A673 (cell line): ENCODE measurements around the gene PHLDB2. TPM values are rescaled to one million over a fixed set of nuclear protein-coding genes. Genes with fewer than 3 reads are reported as not detected.

ENCODE experiments used
- BruUV-seq: library from RNA; stranded (reverse); fragments of 400-500 nt; replicated peaks from 2 replicates; lab custom pipeline; 2021; lab: Mats Ljungman, UMichigan
- CTCF ChIA-PET: fragments of 300-600 bp; sonication (Branson Sonifier 250); formaldehyde crosslinking; loops from one replicate; lab custom pipeline; 2022; ENCODE audit warnings: antibody characterized with exemption; lab: Charles Lee
- POLR2A ChIA-PET: fragments of 300-600 bp; sonication (Branson Sonifier 250); formaldehyde crosslinking; loops from one replicate; lab custom pipeline; 2022; ENCODE audit warnings: antibody characterized with exemption; ENCODE audit not compliant: low non-redundant PET; lab: Charles Lee
- DNase-seq: peaks from one replicate; pipeline ENCODE4 v3.0.0-alpha.2; 2015; ENCODE audit warnings: low spot score
- H3K27ac ChIP-seq: fragments of 200-600 bp; sonication (generic); 2 replicates; pipeline ENCODE4 v1.5.1; 2016; ENCODE audit warnings: mixed run types, low read depth, mild to moderate bottlenecking, mixed read lengths, antibody characterized with exemption, low read length; ENCODE audit not compliant: poor library complexity, severe bottlenecking
- H3K27me3 ChIP-seq: fragments of 200-600 bp; sonication (generic); replicated peaks from 2 replicates; pipeline ENCODE4 v1.6.1; 2017; ENCODE audit warnings: mixed run types, low read depth, mild to moderate bottlenecking, mixed read lengths, antibody characterized with exemption, low read length; ENCODE audit not compliant: insufficient read depth, poor library complexity
- H3K36me3 ChIP-seq: fragments of 200-600 bp; sonication (generic); 2 replicates; pipeline ENCODE4 v1.6.1; 2016; ENCODE audit warnings: mixed run types, mild to moderate bottlenecking, mixed read lengths, antibody characterized with exemption, low read length; ENCODE audit not compliant: insufficient read depth, poor library complexity, severe bottlenecking
- H3K4me1 ChIP-seq: fragments of 200-600 bp; sonication (generic); 2 replicates; pipeline ENCODE4 v1.6.1; 2017; ENCODE audit warnings: mixed run types, mild to moderate bottlenecking, mixed read lengths, antibody characterized with exemption, low read length; ENCODE audit not compliant: insufficient read depth, poor library complexity, severe bottlenecking
- H3K4me3 ChIP-seq: fragments of 200-600 bp; sonication (generic); 2 replicates; pipeline ENCODE4 v1.5.1; 2016; ENCODE audit warnings: low read depth, mixed run types, mild to moderate bottlenecking, mixed read lengths, low read length; ENCODE audit not compliant: poor library complexity, severe bottlenecking
- H3K9me3 ChIP-seq: fragments of 200-600 bp; sonication (generic); 2 replicates; pipeline ENCODE4 v1.6.1; 2016; ENCODE audit warnings: mixed run types, low read depth, mild to moderate bottlenecking, mixed read lengths, antibody characterized with exemption, low read length; ENCODE audit not compliant: poor library complexity, severe bottlenecking
- CTCF ChIP-seq: fragments of 300-800, 200-600 bp; sonication (generic); conservative IDR thresholded peaks from 2 replicates; pipeline ENCODE4 v1.5.1; 2017; ENCODE audit warnings: low read depth, mild to moderate bottlenecking, antibody characterized with exemption, low read length, moderate library complexity, mixed read lengths
- EZH2 ChIP-seq: fragments of 200-600 bp; sonication (generic); IDR thresholded peaks from 2 replicates; pipeline ENCODE4 v1.6.1; 2017; ENCODE audit warnings: borderline replicate concordance, low read depth, mild to moderate bottlenecking, mixed read lengths, antibody characterized with exemption, low read length; ENCODE audit not compliant: poor library complexity, severe bottlenecking
- intact Hi-C: fragments of 100-400 bp; cut with micrococcal nuclease; formaldehyde crosslinking; loops from one replicate; pipeline ENCODE4 v1.10.0; 2022; ENCODE audit not compliant: unreplicated experiment
- total RNA-seq: library from RNA; stranded (reverse); gene quantifications from 2 replicates; pipeline ENCODE4 v1.2.3, GENCODE V29; 2021

PHLDB2 gene
- total RNA-seq, 1 experiment from 2014 or later: 13.1 TPM

- Histone ChIP-seq H3K27ac (no peak overlapping the region), H3K36me3 (no peaks in the 10 kb centered on the region), H3K4me1 (peaks cover 21% of the 10 kb centered on the region), H3K27me3 (no peaks in the 10 kb centered on the region), H3K9me3 (no peaks in the 10 kb centered on the region), H3K4me3 (no peak overlapping the region)
- no TSS peak for BruUV-seq
- intact Hi-C loops: no loop called here
- no peak for DNase-seq
- ChIA-PET POLR2A (no interaction called here), CTCF (interaction anchor here (0.8 kb wide), 1 partner anchor 13 kb away, joined by 3 read pairs; no protein-coding TSS in a partner anchor)
- TF ChIP-seq CTCF (no peak), EZH2 (no peak)
Measured at GRCh38 chr3:111846717-111847116, 12.3 kb upstream of the PHLDB2 start.

GRCh38 chr3:111848283-111848682, 10.8 kb upstream of the PHLDB2 start:
- ChIA-PET CTCF (no interaction called here), POLR2A (no interaction called here)
- Histone ChIP-seq H3K4me3 (no peak overlapping the region), H3K36me3 (no peaks in the 10 kb centered on the region), H3K9me3 (no peaks in the 10 kb centered on the region), H3K27ac (no peak overlapping the region), H3K4me1 (peaks cover 36% of the 10 kb centered on the region), H3K27me3 (no peaks in the 10 kb centered on the region)
- BruUV-seq: no TSS peak
- intact Hi-C loops: no loop called here
- no peak for DNase-seq
- TF ChIP-seq EZH2 (no peak), CTCF (no peak)

GRCh38 chr3:111848778-111849177, 10.3 kb upstream of the PHLDB2 start:
- no peaks in the 10 kb centered on the region for H3K9me3 ChIP-seq
- TF ChIP-seq EZH2 (no peak), CTCF (no peak)
- no peaks in the 10 kb centered on the region for H3K27me3 ChIP-seq
- CTCF ChIA-PET: no interaction called here
- POLR2A ChIA-PET: no interaction called here
- intact Hi-C loops: no loop called here
- no peaks in the 10 kb centered on the region for H3K36me3 ChIP-seq
- no peak overlapping the region for H3K4me3 ChIP-seq
- H3K27ac ChIP-seq: no peak overlapping the region
- DNase-seq: no peak
- H3K4me1 ChIP-seq: peaks cover 40% of the 10 kb centered on the region
- BruUV-seq: no TSS peak
